ENCODE data around the gene PSME3.
A peak's percentile ranks its signal among the peaks of the same experiment; 100 is the strongest.

The PSME3 gene

GRCh38 chr17:42809250-42809649 lies 23.9 kb upstream of the PSME3 start:
- ChIA-PET CTCF (no interaction called here), POLR2A (interaction anchor here (0.9 kb wide), 1 partner anchor 15 kb away, joined by 4 read pairs; the partner anchor contains the start of gene BECN1)
- TF ChIP-seq CTBP1 (IDR thresholded peaks at IDR 0.05; ENCODE audit: borderline replicate concordance) (no peak), L3MBTL2 (conservative IDR thresholded peaks at IDR 0.05) (no peak)
- DNase-seq (ENCODE audit: extremely low spot score) = no peak

DNA sequence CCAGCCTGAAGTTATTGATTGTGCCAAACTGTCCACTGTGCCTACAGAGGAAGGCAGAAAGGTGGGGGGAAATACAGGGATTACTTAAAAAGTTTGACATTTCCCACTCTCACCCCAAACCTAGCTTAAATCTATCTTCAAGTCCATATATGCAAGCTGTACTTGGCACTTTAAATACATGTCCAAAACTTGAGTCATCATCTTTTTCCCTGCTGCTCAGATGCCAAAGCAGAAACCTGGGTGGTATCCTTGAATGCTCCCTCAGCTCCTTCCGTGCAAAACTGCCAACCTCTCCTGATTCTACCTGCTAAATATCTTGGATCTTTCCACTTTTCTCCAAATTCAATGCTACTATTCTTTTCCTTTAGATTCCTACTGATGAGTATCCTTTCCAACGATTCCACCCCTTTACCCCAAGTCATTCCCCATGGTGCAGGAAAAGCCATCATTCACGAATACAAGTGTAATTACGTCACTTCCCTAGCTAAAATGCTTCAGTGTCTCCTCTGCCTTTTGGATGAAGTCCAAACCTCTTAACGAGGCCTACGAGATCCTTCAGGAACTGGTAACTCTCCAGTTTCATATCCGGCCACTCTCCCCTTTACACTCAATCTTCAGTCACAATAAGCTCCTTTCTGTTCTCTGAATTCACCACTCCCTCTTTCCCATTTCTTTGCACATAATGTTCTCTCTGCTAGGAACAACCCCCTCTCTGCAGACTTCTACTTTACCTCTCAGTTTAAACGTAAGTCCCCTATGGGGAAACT lies 18.4 kb upstream of the PSME3 start:
- POLR2A ChIA-PET = interaction anchor here (0.9 to 1.4 kb wide), 4 partner anchors 9 to 279 kb away, joined by 4 to 5 read pairs (median 4); partner anchors contain the start of genes BECN1 and NAGLU
- DNase-seq (ENCODE audit: extremely low spot score) = no peak
- no peak for TF ChIP-seq L3MBTL2 (conservative IDR thresholded peaks at IDR 0.05)
- TF ChIP-seq SP1 (IDR thresholded peaks at IDR 0.05) = no peak
- no peak for TF ChIP-seq ZNF384 (IDR thresholded peaks at IDR 0.05)
- TF ChIP-seq FOXK2 (IDR thresholded peaks at IDR 0.05) = no peak
- TF ChIP-seq PKNOX1 (IDR thresholded peaks at IDR 0.05) = no peak
- TF ChIP-seq ELF4 (IDR thresholded peaks at IDR 0.05) = no peak
- no peak for TF ChIP-seq FOXM1 (IDR thresholded peaks at IDR 0.05; ENCODE audit: borderline replicate concordance)
- TF ChIP-seq SUZ12 (IDR thresholded peaks at IDR 0.05) = no peak
- TF ChIP-seq ARNT (IDR thresholded peaks at IDR 0.05) = no peak
- TF ChIP-seq HDGF (IDR thresholded peaks at IDR 0.05; ENCODE audit: borderline replicate concordance) = no peak
- no peak for TF ChIP-seq TARDBP (IDR thresholded peaks at IDR 0.05)
- no peak for TF ChIP-seq FOXA1 (IDR thresholded peaks at IDR 0.05)
- TF ChIP-seq NFRKB (IDR thresholded peaks at IDR 0.05) = no peak
- no peak for TF ChIP-seq CTBP1 (IDR thresholded peaks at IDR 0.05; ENCODE audit: borderline replicate concordance)
- no peak for TF ChIP-seq BHLHE40 (IDR thresholded peaks at IDR 0.05; ENCODE audit: borderline replicate concordance)
- no peak for TF ChIP-seq LEF1 (IDR thresholded peaks at IDR 0.05; ENCODE audit: borderline replicate concordance)
- CTCF ChIA-PET = interaction anchor here (0.6 to 1.4 kb wide), 4 partner anchors 8 to 125 kb away, joined by 3 to 5 read pairs (median 4); no protein-coding TSS in a partner anchor

GRCh38 chr17:42817866-42818265 lies 15.3 kb upstream of the PSME3 start:
- ChIA-PET POLR2A (interaction anchor here (0.8 kb wide), 1 partner anchor 16 kb away, joined by 3 read pairs; no protein-coding TSS in a partner anchor), CTCF (interaction anchor here (1.4 kb wide), 1 partner anchor 111 kb away, joined by 3 read pairs; no protein-coding TSS in a partner anchor)
- TF ChIP-seq SUZ12 (IDR thresholded peaks at IDR 0.05) = no peak
- TF ChIP-seq TARDBP (IDR thresholded peaks at IDR 0.05) = no peak
- TF ChIP-seq FOXM1 (IDR thresholded peaks at IDR 0.05; ENCODE audit: borderline replicate concordance) = no peak
- no peak for TF ChIP-seq CTBP1 (IDR thresholded peaks at IDR 0.05; ENCODE audit: borderline replicate concordance)
- TF ChIP-seq L3MBTL2 (conservative IDR thresholded peaks at IDR 0.05) = no peak
- no peak for TF ChIP-seq BHLHE40 (IDR thresholded peaks at IDR 0.05; ENCODE audit: borderline replicate concordance)
- TF ChIP-seq PKNOX1 (IDR thresholded peaks at IDR 0.05) = no peak
- no peak for TF ChIP-seq LEF1 (IDR thresholded peaks at IDR 0.05; ENCODE audit: borderline replicate concordance)
- TF ChIP-seq FOXA1 (IDR thresholded peaks at IDR 0.05) = no peak
- TF ChIP-seq NFRKB (IDR thresholded peaks at IDR 0.05) = no peak
- no peak for TF ChIP-seq ELF4 (IDR thresholded peaks at IDR 0.05)
- TF ChIP-seq SP1 (IDR thresholded peaks at IDR 0.05) = no peak
- TF ChIP-seq FOXK2 (IDR thresholded peaks at IDR 0.05) = no peak
- no peak for TF ChIP-seq ZNF384 (IDR thresholded peaks at IDR 0.05)
- TF ChIP-seq HDGF (IDR thresholded peaks at IDR 0.05; ENCODE audit: borderline replicate concordance) = no peak
- TF ChIP-seq ARNT (IDR thresholded peaks at IDR 0.05) = no peak
- DNase-seq (ENCODE audit: extremely low spot score) = no peak

DNA sequence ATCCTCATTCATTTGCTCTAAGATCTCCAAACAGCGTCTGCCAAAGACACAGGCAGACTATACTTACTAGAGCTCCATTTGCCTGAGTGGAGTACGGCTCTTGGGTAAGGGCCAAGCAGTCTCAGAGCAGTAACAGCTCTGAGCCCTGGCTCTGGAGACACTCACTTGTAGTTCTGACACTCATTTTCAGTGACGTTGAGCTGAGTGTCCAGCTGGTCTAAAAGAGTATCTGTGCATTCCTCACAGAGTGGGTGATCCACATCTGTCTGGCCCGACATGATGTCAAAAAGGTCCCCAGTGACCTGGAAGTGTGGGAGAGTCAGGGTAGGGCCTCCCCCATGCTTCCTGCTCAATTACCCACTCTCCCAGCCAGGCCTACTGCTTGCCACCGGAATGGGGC lies 14.8 kb upstream of the PSME3 start:
- no peak for DNase-seq (ENCODE audit: extremely low spot score)
- TF ChIP-seq ARNT (IDR thresholded peaks at IDR 0.05) (no peak), FOXA1 (IDR thresholded peaks at IDR 0.05) (no peak), FOXK2 (IDR thresholded peaks at IDR 0.05) (no peak), NFRKB (IDR thresholded peaks at IDR 0.05) (no peak), PKNOX1 (IDR thresholded peaks at IDR 0.05) (no peak), ELF4 (IDR thresholded peaks at IDR 0.05) (no peak), BHLHE40 (IDR thresholded peaks at IDR 0.05; ENCODE audit: borderline replicate concordance) (no peak), TARDBP (IDR thresholded peaks at IDR 0.05) (no peak), FOXM1 (IDR thresholded peaks at IDR 0.05; ENCODE audit: borderline replicate concordance) (no peak), ZNF384 (IDR thresholded peaks at IDR 0.05) (no peak), LEF1 (IDR thresholded peaks at IDR 0.05; ENCODE audit: borderline replicate concordance) (no peak), SP1 (IDR thresholded peaks at IDR 0.05) (no peak), L3MBTL2 (conservative IDR thresholded peaks at IDR 0.05) (no peak), SUZ12 (IDR thresholded peaks at IDR 0.05) (no peak), HDGF (IDR thresholded peaks at IDR 0.05; ENCODE audit: borderline replicate concordance) (no peak), CTBP1 (IDR thresholded peaks at IDR 0.05; ENCODE audit: borderline replicate concordance) (no peak)
- ChIA-PET CTCF (interaction anchor here (1.4 kb wide), 1 partner anchor 111 kb away, joined by 3 read pairs; no protein-coding TSS in a partner anchor), POLR2A (interaction anchor here (0.8 to 2.5 kb wide), 2 partner anchors 15 kb away, joined by 3 to 12 read pairs; partner anchors contain the start of gene PSME3)

- CTCF ChIA-PET = interaction anchor here (0.6 to 1.2 kb wide), 7 partner anchors 8 to 1518 kb away, joined by 3 to 7 read pairs (median 4); no protein-coding TSS in a partner anchor
- POLR2A ChIA-PET = interaction anchor here (1.0 to 2.5 kb wide), 3 partner anchors 13 to 178 kb away, joined by 4 to 12 read pairs (median 4); partner anchors contain the start of genes PSME3 and VPS25
- TF ChIP-seq TARDBP (IDR thresholded peaks at IDR 0.05) (no peak), NFRKB (IDR thresholded peaks at IDR 0.05) (no peak), HDGF (IDR thresholded peaks at IDR 0.05; ENCODE audit: borderline replicate concordance) (no peak), SP1 (IDR thresholded peaks at IDR 0.05) (no peak), ELF4 (IDR thresholded peaks at IDR 0.05) (no peak), FOXM1 (IDR thresholded peaks at IDR 0.05; ENCODE audit: borderline replicate concordance) (no peak), PKNOX1 (IDR thresholded peaks at IDR 0.05) (peak; percentile 92)
- peak; percentile 74 for DNase-seq (ENCODE audit: extremely low spot score)
These were observed 13.2 kb upstream of the PSME3 start for GRCh38 chr17:42819939-42820535.

Measured in HEK293T (cell line).